SK-N-MC (cell line): ENCODE measurements around the gene EIF6.

Experiments
- EZH2 ChIP-seq: fragments of 200-600 bp; sonication (generic); IDR thresholded peaks from one replicate; pipeline ENCODE4 v1.6.1; 2017; ENCODE audit warnings: antibody characterized with exemption
- POLR2AphosphoS5 ChIP-seq: IDR thresholded peaks from 2 replicates; pipeline ENCODE4 v1.6.1; 2012; ENCODE audit warnings: mild to moderate bottlenecking, low read depth, low read length, borderline replicate concordance

- TF ChIP-seq POLR2AphosphoS5 (no peak), EZH2 (no peak)
These were observed 48.7 kb downstream of the EIF6 start for GRCh38 chr20:35235881-35236280.
